HG02763 (cell line): Measurements from ENCODE around the gene GRK4.
A peak's percentile ranks its signal among the peaks of the same experiment; 100 is the strongest.
"Not testable (repeated sequence)": the region's sequence is repeated elsewhere in the genome, so short reads cannot be mapped to it uniquely, and the experiment has no call there.

Experiments
- ATAC-seq: cut with Tn5 transposase; IDR thresholded peaks from one replicate; pipeline ENCODE4 v1.9.1; 2021; ENCODE audit warnings: mild to moderate bottlenecking, moderate library complexity; ENCODE audit not compliant: unreplicated experiment

The GRK4 gene

GRCh38 chr4:3037957-3038461 lies 74.6 kb downstream of the GRK4 start:
- ATAC-seq = no peak

DNA sequence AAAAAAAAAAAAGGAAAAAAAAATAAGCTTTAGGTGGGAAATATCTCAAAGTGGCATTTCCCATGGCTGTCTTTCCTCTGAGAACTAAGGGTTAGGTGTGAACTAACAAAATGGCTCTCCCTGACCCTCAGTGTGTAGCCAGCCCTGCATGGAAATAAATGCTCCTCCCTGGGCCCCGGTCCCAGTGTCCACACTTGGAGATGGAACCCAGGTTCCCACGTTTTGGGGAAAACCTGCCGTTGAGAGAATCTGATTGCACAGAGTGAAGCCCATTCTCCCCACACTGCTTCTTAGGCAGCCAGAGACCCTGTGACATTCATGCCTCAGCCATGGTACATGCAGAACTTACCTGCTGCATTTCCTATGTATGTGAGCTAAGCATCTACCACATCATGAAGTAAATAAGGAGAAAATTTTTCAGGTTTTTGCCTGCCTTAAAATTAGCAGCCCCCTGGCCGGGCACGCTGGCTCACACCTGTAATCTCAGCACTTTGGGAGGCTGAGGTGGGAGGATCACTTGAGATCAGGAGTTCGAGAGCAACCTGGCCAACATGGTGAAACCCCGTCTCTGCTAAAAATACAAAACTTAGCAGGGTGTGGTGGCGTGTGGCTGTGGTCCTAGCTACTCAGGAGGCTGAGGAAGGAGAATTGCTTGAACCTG lies 76.5 kb downstream of the GRK4 start:
- ATAC-seq = no peak

- ATAC-seq = no peak
These were observed 77.3 kb downstream of the GRK4 start for GRCh38 chr4:3040452-3041191.

DNA sequence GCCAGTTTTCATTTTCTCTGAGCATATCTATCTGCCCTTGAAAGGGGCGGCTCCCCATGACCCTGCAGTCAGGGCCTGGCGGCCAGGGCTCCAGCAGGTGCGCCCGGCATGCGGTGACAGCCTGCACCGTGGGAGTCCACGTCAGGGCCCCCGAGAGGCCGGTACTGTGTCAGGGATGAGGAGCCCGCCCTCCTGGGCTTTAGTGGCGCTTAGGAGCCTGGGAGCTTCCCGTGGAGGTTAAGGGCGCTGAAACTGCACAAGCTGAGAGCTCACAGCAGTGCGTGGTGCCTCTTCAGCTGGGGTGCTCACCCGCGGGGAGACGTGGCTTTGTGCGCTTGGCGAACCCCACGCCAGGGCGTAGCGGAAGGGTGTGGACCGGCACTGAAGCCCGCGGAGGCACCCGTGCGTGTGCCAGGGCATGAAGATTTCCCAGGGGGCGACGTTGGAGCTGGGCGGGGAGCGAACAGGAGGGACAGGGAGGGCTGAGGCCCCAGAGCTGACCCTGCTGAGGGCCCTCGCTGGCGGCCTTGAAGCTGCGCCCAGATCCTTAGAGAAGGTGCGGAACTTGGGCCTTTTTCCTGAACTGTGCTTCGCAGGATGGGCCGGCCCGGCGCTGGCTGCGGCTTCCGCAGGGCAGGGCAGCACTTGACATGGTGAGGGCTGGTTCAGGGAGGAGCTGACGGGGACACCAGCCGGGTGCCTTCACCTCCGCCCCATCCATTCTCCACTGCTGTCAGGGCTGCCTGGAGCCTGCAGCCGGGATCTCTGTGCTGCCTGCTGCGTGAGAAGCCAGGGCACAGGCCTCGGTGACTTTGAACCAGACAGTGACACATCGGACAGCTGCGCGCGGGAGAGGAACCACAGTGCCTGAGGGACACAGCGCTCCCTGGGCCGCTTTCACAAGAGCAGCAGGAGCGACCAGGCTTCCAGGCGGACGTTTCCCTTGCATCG lies 78.1 kb downstream of the GRK4 start:
- no peak for ATAC-seq

DNA sequence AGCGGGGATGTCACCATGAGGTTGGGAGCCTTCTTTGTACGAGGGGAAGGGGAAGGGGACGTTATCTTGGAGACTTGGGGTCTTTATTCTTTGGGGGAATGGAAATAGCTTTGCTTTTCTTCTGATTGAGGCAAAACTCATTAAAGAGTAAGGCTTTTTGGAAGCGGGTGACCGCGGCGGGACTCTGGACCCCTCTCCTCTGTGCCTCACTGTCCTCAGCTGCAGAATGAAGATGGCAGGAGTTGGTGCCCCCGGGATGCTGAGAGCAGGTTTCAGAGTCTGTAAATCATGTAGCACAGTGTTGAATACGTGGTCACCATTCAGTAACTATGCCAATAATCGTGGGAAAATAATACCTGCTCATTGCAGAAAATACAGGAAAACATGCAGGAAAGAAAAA lies 78.9 kb downstream of the GRK4 start:
- no peak for ATAC-seq

- ATAC-seq = no peak
These were observed 80.1 kb downstream of the GRK4 start for GRCh38 chr4:3043282-3044020.

GRCh38 chr4:3044870-3045819 lies 81.8 kb downstream of the GRK4 start:
- no peak for ATAC-seq

GRCh38 chr4:3046162-3046561 lies 82.8 kb downstream of the GRK4 start:
- no peak for ATAC-seq

DNA sequence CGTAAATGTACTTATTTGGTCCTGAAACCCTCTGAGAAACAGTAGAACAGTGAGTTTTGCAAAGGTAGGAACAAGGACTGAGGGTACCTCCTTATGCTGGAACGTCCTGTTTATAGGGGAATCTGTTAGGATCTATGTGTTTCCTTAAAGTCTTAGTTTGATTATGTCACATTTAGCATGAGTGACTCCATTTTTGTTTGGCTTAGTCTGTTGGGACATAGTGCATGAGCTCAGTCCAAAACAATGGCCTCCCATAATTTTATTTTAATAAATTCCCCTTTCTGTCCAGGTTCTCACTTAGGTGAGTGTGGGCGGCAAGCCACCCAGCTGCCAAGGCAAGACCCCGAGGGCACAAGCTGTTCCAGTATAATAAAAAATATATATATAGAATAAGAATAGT lies 83.3 kb downstream of the GRK4 start:
- ATAC-seq = no peak

DNA sequence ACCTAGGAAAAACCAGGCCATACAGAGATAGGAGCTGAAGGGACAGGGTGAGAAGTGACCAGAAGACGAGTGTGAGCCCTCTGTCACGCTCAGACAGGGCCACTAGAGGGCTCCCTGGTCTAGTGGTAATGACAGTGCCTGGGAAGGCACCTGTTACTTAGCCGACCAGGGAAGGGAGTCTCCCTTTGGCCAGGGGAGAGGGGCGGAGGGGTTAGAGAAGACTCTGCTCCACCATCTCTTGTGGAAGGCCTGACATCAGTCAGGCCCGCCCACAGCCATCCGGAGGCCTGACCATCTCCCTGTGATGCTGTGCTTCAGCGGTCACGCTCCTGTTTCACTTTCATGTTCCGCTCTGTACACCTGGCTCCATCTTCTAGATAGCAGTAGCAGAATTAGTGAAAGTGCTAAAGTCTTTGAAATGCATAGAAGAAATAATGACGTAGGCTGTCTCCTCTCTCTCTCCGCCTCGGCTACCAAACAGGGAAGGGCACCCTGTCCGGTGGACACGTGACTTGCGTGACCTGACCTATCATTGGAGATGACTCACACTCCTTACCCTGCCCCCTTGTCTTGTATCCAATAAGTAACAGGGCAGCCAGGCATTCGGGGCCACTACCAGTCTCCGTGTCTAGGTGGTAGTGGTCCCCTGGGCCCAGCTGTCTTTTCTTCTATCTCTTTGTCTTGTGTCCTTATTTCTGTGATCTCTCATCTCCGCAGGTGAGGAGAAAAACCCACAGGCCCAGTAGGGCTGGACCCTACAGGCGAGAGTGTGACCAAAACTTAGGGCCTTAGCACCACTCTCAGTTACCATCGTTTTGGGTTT lies 84.3 kb downstream of the GRK4 start:
- ATAC-seq = peak; percentile 92

- not testable (repeated sequence) for ATAC-seq
These were observed 87.9 kb downstream of the GRK4 start for GRCh38 chr4:3051141-3051897.

- ATAC-seq = no peak
These were observed 90.9 kb downstream of the GRK4 start for GRCh38 chr4:3054169-3054759.

DNA sequence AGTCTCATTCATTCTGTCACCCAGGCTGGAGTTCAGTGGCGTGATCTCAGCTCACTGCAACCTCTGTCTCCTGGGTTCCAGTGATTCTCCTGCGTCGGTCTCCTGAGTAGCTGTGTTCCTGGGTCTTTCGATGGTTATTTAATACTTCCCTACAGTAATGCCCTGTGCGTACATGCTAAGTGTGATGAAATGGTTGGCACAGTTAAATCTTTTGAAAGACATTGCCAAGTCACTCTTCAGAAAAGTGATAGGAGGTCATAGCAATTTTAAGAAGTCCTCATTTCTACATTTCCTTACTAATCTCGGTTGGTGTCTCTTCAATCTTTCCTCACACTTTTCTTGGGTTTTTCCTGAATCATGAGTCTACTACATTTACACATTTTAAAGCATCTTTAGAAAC lies 96.6 kb downstream of the GRK4 start:
- no peak for ATAC-seq

DNA sequence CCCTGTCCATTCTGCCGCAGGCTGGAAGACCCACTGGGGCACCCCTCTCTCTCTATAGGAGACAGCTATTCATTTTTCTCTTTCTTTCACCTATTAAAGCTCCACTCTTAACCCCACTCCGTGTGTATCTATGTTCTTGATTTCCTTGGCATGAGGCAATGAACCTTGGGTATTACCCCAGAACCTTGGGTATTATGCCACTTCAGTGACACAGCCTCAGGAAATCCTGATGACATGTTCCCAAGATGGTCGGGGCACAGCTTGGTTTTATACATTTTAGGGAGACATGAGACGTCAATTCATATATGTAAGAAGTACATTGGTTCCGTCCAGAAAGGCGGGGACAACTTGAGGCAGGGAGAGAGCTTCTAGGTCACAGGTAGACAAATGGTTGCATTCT lies 97.6 kb downstream of the GRK4 start:
- ATAC-seq = no peak

- no peak for ATAC-seq
These were observed 99.1 kb downstream of the GRK4 start for GRCh38 chr4:3062471-3062870.

GRCh38 chr4:3065551-3065950 lies 102.2 kb downstream of the GRK4 start:
- no peak for ATAC-seq

- ATAC-seq = no peak
These were observed 103.5 kb downstream of the GRK4 start for GRCh38 chr4:3066836-3067400.
